T-helper 2 cell treated with Interferon-gamma antibody and Interleukin-4, amounts not matched to agents 100 ng/mL and 5 ng/mL, for 36 hours (primary cell): Measurements from ENCODE around the gene KDF1. TPM values are rescaled to one million over a fixed set of nuclear protein-coding genes. Genes with fewer than 3 reads are reported as not detected.

ENCODE experiments used
- intact Hi-C: fragments of 100-400 bp; cut with micrococcal nuclease; formaldehyde crosslinking; loops from one replicate; pipeline ENCODE4 v1.15.1; 2023
- total RNA-seq: library from RNA; stranded (reverse); gene quantifications from 2 replicates; pipeline ENCODE4 v1.2.3, GENCODE V29; 2022

Gene KDF1, protein sequence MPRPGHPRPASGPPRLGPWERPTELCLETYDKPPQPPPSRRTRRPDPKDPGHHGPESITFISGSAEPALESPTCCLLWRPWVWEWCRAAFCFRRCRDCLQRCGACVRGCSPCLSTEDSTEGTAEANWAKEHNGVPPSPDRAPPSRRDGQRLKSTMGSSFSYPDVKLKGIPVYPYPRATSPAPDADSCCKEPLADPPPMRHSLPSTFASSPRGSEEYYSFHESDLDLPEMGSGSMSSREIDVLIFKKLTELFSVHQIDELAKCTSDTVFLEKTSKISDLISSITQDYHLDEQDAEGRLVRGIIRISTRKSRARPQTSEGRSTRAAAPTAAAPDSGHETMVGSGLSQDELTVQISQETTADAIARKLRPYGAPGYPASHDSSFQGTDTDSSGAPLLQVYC
- not detected in 2 replicates for total RNA-seq

DNA sequence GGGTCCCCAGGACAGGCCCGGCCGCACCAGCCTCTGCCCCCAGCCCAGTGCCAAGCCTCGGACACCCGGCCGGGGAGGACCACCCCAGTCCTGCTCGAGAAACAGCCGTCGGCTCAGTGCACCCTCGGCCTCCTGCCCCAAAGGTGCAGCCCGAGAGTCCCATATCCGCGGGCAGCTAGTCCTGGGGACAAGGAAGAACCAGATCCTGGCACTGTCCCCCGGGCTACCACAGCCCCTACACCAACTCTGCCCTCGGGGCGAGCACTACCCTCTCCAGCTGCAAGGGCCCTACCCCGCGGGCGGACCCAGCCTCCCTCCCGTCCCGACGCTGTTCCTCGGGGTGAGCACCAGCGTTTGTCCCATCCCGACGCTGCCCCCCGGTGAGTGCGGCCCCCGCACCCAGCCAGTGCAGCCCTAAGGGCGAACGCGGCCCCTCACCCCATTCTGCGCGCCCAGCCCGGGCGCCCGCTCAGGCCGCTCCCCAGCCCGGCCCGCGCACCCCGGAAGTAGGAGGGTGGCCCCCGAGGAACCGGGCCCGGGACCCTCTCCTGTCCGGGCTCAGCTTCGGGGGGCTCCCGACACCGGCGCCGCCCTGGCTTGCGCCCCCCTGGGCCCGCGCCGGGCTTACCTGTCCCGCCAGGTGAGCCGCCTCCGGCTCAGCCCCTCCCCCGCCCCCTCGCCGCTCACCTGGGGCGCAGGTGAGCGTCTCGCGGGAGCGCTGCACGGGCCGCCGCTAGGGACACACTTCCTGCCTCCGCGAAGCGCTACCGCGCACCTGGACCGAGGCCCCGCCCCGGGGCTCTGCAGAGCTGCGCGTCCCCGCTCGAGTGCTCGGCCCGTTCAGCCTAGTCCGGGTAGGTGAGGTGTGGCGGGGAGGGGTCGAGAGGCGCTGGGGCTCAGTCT, at the start of gene KDF1:
TSS of gene KDF1 (minus strand) at position 747 of the 903 bp plus-strand sequence. CDS start 8,088 bp downstream, outside the sequence.
- intact Hi-C loops: no loop called here

DNA sequence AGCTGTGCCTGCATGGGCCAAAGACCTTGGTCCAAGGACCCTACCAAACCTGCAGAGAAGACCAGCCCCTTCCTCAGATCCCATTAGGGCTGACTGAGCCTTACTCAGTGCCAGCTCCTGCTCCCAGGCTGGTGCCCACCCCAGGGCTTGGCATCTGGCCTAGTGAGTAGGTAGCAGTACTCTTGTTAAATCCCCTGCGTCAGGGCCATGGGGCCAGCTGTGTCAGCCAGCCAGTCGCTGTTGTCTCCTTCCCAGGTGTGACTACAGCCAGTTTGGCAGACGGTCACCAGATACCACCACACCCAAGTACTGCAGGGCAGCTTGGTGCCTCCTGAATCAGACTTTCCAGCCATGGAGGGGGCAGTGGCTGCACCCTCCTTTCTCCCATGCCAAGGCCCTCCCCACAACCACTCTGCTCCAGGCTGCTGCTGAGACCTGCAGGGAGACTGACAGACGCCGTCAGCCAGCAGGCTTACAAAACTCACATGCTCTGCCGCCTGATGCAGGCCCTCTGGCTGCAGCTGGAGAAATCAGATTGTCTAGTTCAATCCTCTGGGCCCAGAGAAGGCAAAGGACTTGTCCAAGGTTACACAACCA, 49.4 kb upstream of the KDF1 start:
- intact Hi-C loops: no loop called here

- intact Hi-C loops: no loop called here
These were observed 47.8 kb upstream of the KDF1 start for GRCh38 chr1:27007909-27008582.

GRCh38 chr1:27006683-27007082, 46.4 kb upstream of the KDF1 start:
- intact Hi-C loops: no loop called here

DNA sequence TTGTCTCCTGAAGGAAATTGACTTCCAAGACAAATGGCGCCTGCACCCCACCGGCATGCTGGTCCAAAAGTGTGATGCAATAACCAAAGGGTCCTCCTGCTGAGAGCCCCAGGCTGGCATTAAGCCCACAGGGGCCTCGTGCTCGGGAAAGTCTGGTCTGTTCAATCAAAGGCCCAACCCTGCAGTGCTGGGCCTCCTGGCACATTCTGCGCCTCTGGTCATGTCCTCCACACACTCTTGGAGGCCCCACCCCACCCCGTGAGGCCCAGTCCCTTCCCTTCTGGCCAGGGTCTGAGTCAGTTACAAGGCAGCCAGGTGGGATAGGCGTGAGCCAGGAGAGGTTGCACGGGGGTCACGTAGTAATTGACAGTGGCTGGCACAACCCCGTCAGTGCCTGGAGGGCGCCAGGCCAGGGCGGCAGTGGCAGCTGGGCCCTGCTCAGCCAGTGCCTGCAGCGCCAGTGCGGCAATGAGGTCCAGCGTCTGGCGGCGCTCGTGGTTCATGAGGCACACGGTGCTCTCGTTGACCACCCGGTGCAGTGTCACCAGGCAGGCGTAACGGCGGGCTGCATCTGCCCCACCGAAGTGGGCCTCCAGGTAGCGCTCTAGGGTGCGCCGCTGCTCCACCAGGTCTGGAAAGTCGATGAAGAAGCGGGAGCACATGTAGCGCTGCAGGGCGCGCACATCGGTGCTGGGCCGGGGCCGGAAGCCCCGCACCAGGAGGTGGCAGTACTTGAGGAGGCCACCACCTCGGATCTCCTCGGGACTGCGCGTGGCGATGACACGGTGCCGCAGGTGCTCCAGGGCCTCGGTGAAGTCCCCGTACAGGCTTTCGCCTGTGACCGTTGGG, 45.6 kb upstream of the KDF1 start:
- intact Hi-C loops: no loop called here

DNA sequence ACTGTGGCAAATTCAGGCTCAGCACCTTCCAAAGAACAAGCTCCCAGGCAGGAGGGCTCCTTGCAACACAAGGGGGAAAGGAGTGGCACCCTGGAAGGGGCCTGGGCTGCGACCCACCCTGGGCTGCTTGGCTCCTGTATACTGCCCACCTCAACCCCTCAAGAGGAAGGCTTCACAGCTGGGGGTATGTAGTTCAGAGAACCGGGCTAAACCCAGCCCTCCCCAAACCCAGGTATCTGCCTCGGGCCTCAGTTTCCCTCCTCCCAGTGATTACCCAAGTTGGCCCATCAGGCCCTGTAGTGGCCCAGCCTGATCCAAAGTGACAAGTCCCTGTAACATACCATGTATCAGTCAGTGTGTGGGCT, 44.9 kb upstream of the KDF1 start:
- intact Hi-C loops: no loop called here

GRCh38 chr1:27004471-27005165, 44.4 kb upstream of the KDF1 start:
- intact Hi-C loops: no loop called here

- intact Hi-C loops: no loop called here
These were observed 43.6 kb upstream of the KDF1 start for GRCh38 chr1:27003745-27004470.

GRCh38 chr1:27001570-27002360, 41.5 kb upstream of the KDF1 start:
- intact Hi-C loops: no loop called here

GRCh38 chr1:27000817-27001460, 40.7 kb upstream of the KDF1 start:
- intact Hi-C loops: no loop called here

DNA sequence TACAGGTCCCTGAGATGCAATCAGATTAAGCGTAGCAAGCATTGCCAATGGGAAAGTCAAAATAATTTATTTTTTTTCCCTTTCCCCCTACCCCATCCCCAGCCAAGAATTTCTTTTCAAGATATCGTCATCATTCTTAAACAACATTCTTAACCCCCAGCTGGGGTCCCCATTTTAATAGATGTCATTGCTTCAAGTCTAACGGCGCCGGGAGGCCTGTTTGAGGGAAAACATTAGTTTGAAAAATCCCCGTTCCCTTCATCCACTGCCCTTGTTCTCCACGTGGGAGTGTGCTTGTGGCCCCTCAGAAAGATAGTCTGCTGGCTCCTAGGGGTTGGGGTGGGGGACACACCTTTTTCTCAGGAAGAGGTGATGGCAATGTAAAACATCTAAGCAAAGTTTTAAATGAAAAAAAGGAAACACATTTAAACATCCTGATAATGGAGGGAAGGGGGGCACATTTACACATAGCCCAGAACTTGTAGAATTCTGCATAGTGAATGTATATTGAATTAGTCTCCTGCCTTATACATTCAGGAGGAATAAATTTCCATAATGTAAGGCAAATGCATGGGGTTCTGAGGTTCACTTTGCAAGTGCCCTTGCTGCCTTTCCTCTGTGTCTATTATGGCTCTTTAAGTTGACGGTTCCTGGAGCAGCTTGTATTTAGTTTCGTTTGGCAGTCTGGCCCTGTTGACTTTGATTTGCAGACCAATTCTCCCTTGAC, 40.0 kb upstream of the KDF1 start:
- intact Hi-C loops: no loop called here

DNA sequence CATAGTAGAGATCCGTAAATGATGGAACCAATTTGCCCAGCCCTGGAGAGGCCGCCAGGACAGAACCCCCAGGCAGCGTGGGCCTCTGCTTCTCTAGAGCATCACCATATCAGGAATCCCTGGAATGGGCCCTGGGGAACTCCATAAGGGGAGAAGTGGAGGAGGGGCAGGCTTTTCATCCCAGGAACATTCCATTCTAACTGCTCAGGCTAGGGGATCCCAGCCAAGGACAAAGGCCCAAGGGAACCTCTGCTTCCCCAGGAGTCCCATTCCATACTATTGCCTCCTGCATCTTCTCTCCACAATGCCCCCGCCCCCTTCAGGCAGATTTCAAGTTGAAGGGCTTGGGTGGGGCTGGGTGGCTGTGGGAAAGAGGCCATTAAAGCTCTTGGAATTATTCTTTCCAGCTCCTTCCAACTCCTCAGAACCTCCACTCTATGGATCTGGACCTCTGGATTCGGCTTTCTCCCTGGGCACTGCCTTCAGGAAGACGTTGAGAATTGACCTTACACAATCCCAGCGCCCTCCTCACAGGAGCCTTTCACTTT, 39.2 kb upstream of the KDF1 start:
- intact Hi-C loops: no loop called here

DNA sequence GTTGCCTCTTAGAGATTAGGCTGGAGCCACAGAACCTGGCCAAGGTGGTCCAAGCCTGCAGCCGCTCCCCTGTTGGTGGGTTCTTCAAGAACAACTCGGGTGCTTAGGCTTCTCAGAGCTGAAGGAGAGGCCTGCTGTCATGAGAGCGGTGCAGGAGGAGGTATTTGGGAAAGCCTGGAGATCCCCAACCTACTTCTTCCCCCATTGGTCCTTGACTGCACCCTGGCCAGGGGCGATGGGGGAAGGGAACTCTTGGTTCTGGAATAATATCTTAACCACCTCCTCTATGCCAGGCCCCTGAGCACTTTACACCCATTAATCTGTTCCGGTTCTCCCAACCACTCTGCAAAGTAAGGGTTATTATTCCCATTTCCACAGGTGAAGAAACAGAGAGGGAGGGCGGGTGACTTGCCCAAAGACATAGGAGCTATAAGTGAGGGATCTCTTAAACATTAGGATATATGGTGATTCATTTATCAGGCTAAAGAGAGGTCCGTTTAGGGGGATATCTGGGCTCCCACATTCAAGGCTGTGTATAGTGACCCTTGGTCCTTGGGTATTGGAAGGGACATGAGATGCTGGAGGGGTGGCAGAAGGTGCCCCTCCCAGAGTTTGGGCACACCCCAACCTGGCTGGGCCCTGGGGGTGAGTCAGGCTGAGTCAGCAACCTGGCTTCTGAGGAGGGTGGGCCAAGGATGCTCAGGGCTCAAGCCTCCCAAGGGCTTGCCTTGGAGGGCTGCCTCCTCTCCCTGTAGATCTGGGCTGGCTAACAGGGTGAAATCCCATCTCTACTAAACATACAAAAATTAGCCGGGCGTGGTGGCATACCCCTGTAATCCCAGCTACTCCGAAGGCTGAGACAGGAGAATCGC, 38.4 kb upstream of the KDF1 start:
- intact Hi-C loops: no loop called here

DNA sequence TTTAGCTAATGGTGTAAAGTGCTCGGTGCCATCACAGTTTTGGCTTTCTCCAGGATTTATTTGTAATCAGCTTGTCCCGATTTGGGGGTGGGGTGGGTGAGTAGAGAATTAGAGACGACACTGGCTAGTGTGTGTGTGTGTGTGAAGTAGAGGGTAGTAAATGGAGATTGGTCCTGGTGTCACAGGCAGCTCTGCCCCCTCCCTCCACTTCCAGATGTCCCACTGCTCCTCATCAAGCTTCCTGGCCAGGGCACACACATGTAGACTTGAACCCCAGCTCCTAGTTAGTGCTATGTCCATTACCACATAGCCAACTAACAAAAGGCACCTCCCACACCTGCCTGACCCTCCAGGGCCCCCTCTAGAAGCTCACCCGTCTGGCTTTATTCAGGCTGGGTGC, 36.4 kb upstream of the KDF1 start:
- intact Hi-C loops: no loop called here

GRCh38 chr1:26996024-26996423, 35.8 kb upstream of the KDF1 start:
- intact Hi-C loops: no loop called here
